Liver (tissue), 9 donors: Measurements from ENCODE around the gene YIPF3. TPM values are rescaled to one million over a fixed set of nuclear protein-coding genes. Genes with fewer than 3 reads are reported as not detected.

Experiments
- DNase-seq: peaks from one replicate; pipeline ENCODE4 v3.0.0-alpha.2; 2017; ENCODE audit warnings: low spot score
- H3K27ac ChIP-seq, 2 donors: one replicate each; pipeline ENCODE4 v1.7.0; 2013; ENCODE audit warnings: inconsistent platforms in 2 of 2, low read length in 2 of 2, control low read depth in 1 of 2, low read depth in 1 of 2, mild to moderate bottlenecking in 1 of 2
- H3K27me3 ChIP-seq, 4 donors: one replicate each; pipeline versions ENCODE4 v1.6.1 to v1.7.0; 2013; ENCODE audit warnings: low read length in 3 of 4, inconsistent platforms in 1 of 4, mild to moderate bottlenecking in 1 of 4, moderate library complexity in 1 of 4; ENCODE audit not compliant: control insufficient read depth in 4 of 4, insufficient read depth in 4 of 4
- H3K36me3 ChIP-seq, 4 donors: one replicate each; pipeline versions ENCODE4 v1.6.1 to v1.7.0; 2013; ENCODE audit warnings: low read length in 3 of 4, mild to moderate bottlenecking in 3 of 4, low read depth in 1 of 4, moderate library complexity in 1 of 4; ENCODE audit not compliant: control insufficient read depth in 4 of 4, insufficient read depth in 3 of 4
- H3K4me1 ChIP-seq, 4 donors: one replicate each; pipeline versions ENCODE4 v1.6.1 to v1.7.0; 2013; ENCODE audit warnings: low read length in 3 of 4, mild to moderate bottlenecking in 3 of 4, moderate library complexity in 1 of 4; ENCODE audit not compliant: control insufficient read depth in 4 of 4, insufficient read depth in 4 of 4
- H3K4me3 ChIP-seq, 3 donors: one replicate each; pipeline versions ENCODE4 v1.6.1 to v1.7.0; 2013; ENCODE audit warnings: low read length in 3 of 3, control low read depth in 1 of 3, low read depth in 1 of 3, mild to moderate bottlenecking in 1 of 3
- H3K9ac ChIP-seq, 2 donors: one replicate each; pipeline ENCODE4 v1.7.0; 2013; ENCODE audit warnings: low read length in 2 of 2, mild to moderate bottlenecking in 2 of 2, moderate library complexity in 2 of 2, control low read depth in 1 of 2, low read depth in 1 of 2
- H3K9me3 ChIP-seq, 4 donors: one replicate each; pipeline versions ENCODE4 v1.6.1 to v1.7.0; 2013; ENCODE audit warnings: low read length in 3 of 4; ENCODE audit not compliant: control insufficient read depth in 4 of 4
- ATF3 ChIP-seq: IDR thresholded peaks from 2 replicates; pipeline ENCODE4 v1.6.1; 2016; ENCODE audit warnings: antibody characterized with exemption
- CTCF ChIP-seq: fragments of 150-350 bp; IDR thresholded peaks from 2 replicates; pipeline ENCODE4 v1.5.1; 2017; ENCODE audit warnings: improper control_type of control experiment, low read depth, low read length; ENCODE audit not compliant: missing input control
- EGR1 ChIP-seq, 2 donors: IDR thresholded peaks; 2 replicates each; pipeline ENCODE4 v1.6.1; 2016 to 2018; ENCODE audit warnings: antibody characterized with exemption in 2 of 2, low read depth in 2 of 2
- FOXA1 ChIP-seq: IDR thresholded peaks from 2 replicates; pipeline ENCODE4 v1.6.1; 2016; ENCODE audit warnings: antibody characterized with exemption
- FOXA2 ChIP-seq: IDR thresholded peaks from 2 replicates; pipeline ENCODE4 v1.6.1; 2016; ENCODE audit warnings: antibody characterized with exemption
- GABPA ChIP-seq, 2 donors: IDR thresholded peaks in 1 of 2; conservative IDR thresholded peaks in 1 of 2; 2 replicates each; pipeline ENCODE4 v1.6.1; 2016; ENCODE audit warnings: antibody characterized with exemption in 2 of 2, mild to moderate bottlenecking in 1 of 2, moderate library complexity in 1 of 2
- HNF4A ChIP-seq, 2 donors: conservative IDR thresholded peaks; 2 replicates each; pipeline ENCODE4 v1.6.1; 2016; ENCODE audit warnings: antibody characterized with exemption in 2 of 2, mild to moderate bottlenecking in 2 of 2
- HNF4G ChIP-seq: IDR thresholded peaks from 2 replicates; pipeline ENCODE4 v1.6.1; 2016; ENCODE audit warnings: antibody characterized with exemption
- JUND ChIP-seq, 2 donors: IDR thresholded peaks; 2 replicates each; pipeline ENCODE4 v1.6.1; 2016; ENCODE audit warnings: antibody characterized with exemption in 2 of 2
- MAX ChIP-seq: IDR thresholded peaks from 2 replicates; pipeline ENCODE4 v1.6.1; 2016; ENCODE audit warnings: antibody characterized with exemption
- NR2F2 ChIP-seq: IDR thresholded peaks from 2 replicates; pipeline ENCODE4 v1.6.1; 2016; ENCODE audit warnings: antibody characterized with exemption
- RAD21 ChIP-seq, 2 donors: IDR thresholded peaks; 2 replicates each; pipeline ENCODE4 v1.6.1; 2016; ENCODE audit warnings: antibody characterized with exemption in 2 of 2, mild to moderate bottlenecking in 2 of 2
- REST ChIP-seq: IDR thresholded peaks from 2 replicates; pipeline ENCODE4 v1.6.1; 2016; ENCODE audit warnings: antibody characterized with exemption, mild to moderate bottlenecking
- RXRA ChIP-seq, 2 donors: IDR thresholded peaks; 2 replicates each; pipeline ENCODE4 v1.6.1; 2017 to 2018; ENCODE audit warnings: antibody characterized with exemption in 2 of 2, mild to moderate bottlenecking in 1 of 2
- SP1 ChIP-seq: IDR thresholded peaks from 2 replicates; pipeline ENCODE4 v1.6.1; 2018; ENCODE audit warnings: antibody characterized with exemption, mild to moderate bottlenecking
- TAF1 ChIP-seq: conservative IDR thresholded peaks from 2 replicates; pipeline ENCODE4 v1.6.1; 2016; ENCODE audit warnings: antibody characterized with exemption, mild to moderate bottlenecking
- YY1 ChIP-seq: IDR thresholded peaks from 2 replicates; pipeline ENCODE4 v1.6.1; 2016; ENCODE audit warnings: antibody characterized with exemption, mild to moderate bottlenecking
- ZBTB33 ChIP-seq: IDR thresholded peaks from 2 replicates; pipeline ENCODE4 v1.6.1; 2016; ENCODE audit warnings: antibody characterized with exemption
- WGBS: extraction: QIAGEN DNeasy Blood & Tissue Kit; methylation state at CpG from one replicate; pipeline ENCODE4 v1.1.7; 2013; 5-methylcytosine and 5-hydroxymethylcytosine counted together
- polyA plus RNA-seq, 2 donors: library from polyadenylated mRNA; stranded (reverse) in 1 of 2; unstranded in 1 of 2; fragments of 200-250 nt in 1 of 2; fragments of >200 nt in 1 of 2; fragmentation: Nextera tagmentation in 1 of 2; extraction: Ambion mirVana in 1 of 2; gene quantifications; one replicate each; pipeline versions ENCODE4 v1.2.1 to v1.2.3, GENCODE V29; 2013 to 2015
- total RNA-seq, 2 donors: library from RNA; depleted of rRNA; stranded (reverse); fragments of >200 nt; gene quantifications; one replicate each; pipeline ENCODE4 v1.2.3, GENCODE V29; 2014
- donor health status: healthy.
- donor health status: healthy.
- donor health status: healthy.
- donor health status: healthy.
- donor health status: healthy.

Gene YIPF3
- total RNA-seq: 10 to 100 TPM; 43.8 to 56.3 TPM
- polyA plus RNA-seq: 10 to 100 TPM; 67.0 to 91.9 TPM

GRCh38 chr6:43516697-43517504 lies at the start of gene YIPF3, which contains the start of gene POLR1C:
YIPF3 (minus strand) TSS chr6:43516926; CDS start chr6:43516807, 119 bp downstream.
POLR1C (plus strand) TSS chr6:43517089; CDS start chr6:43517110, 21 bp downstream.
- no peaks in the 10 kb centered on the region for H3K9me3 ChIP-seq
- no peak for TF ChIP-seq RAD21 (IDR thresholded peaks at IDR 0.05)
- TF ChIP-seq NR2F2: peak; percentile 63
- TF ChIP-seq GABPA (IDR thresholded peaks at IDR 0.05 in 1 of 2, conservative IDR thresholded peaks at IDR 0.05 in 1 of 2): peak; percentile 96
- TF ChIP-seq REST: peak; percentile 40
- TF ChIP-seq HNF4G: no peak
- TF ChIP-seq EGR1 (IDR thresholded peaks at IDR 0.05; ENCODE audit: low read depth in 2 of 2): peak; percentile 88 to 92
- TF ChIP-seq SP1: peak; percentile 55
- TF ChIP-seq ATF3: no peak
- no peak for TF ChIP-seq FOXA1
- TF ChIP-seq ZBTB33: peak; percentile 99
- TF ChIP-seq TAF1: no peak
- peak in 1 of 2 donors; percentile 8 for TF ChIP-seq HNF4A (conservative IDR thresholded peaks at IDR 0.05)
- peak; percentile 24 to 41 for TF ChIP-seq RXRA (IDR thresholded peaks at IDR 0.05)
- TF ChIP-seq JUND (IDR thresholded peaks at IDR 0.05): no peak
- TF ChIP-seq FOXA2: no peak
- TF ChIP-seq MAX: peak; percentile 96
- no peak for TF ChIP-seq CTCF
- peak; percentile 98 for TF ChIP-seq YY1
- DNase-seq: peak; percentile 96
- H3K27ac ChIP-seq: peak within 1 kb of the TSS; percentile 67 to 80
- WGBS: under 1% methylated on average over 57 of the region's 57 CpGs
- H3K4me3 ChIP-seq: peak within 1 kb of the TSS; percentile 92 to 100 (median 99)
- H3K36me3 ChIP-seq: peaks cover 7 to 46% (median 33%) of the 10 kb centered on the region in 4 donors
- peak within 1 kb of the TSS; percentile 93 to 97 for H3K9ac ChIP-seq
- H3K27me3 ChIP-seq: no peaks in the 10 kb centered on the region
- peaks cover 6 to 30% (median 22%) of the 10 kb centered on the region in 4 donors for H3K4me1 ChIP-seq
